Cardiac fibroblast (primary cell): ENCODE measurements around the gene FEM1A.
"Not testable (repeated sequence)": the region's sequence is repeated elsewhere in the genome, so short reads cannot be mapped to it uniquely, and the experiment has no call there.

Experiments
- DNase-seq, 2 donors: peaks; one replicate each; pipeline versions ENCODE4 v3.0.0 to v3.0.0-alpha.2; 2010; ENCODE audit warnings: low read depth in 2 of 2
- H3K4me3 ChIP-seq, 2 donors: replicated peaks in 1 of 2; 1 replicate in 1 of 2; 2 replicates in 1 of 2; pipeline ENCODE4 v1.5.1; 2011; ENCODE audit warnings: low read depth in 2 of 2, low read length in 2 of 2, mild to moderate bottlenecking in 2 of 2, moderate library complexity in 1 of 2
- TF ChIP-seq, protein P1 (sequence below): IDR thresholded peaks from one replicate; pipeline ENCODE4 v1.5.1; 2011; ENCODE audit warnings: low read depth, mild to moderate bottlenecking, low read length, inconsistent platforms

Gene FEM1A

GRCh38 chr19:4816950-4817278, 25.4 kb downstream of the FEM1A start:
- TF ChIP-seq, protein P1, sequence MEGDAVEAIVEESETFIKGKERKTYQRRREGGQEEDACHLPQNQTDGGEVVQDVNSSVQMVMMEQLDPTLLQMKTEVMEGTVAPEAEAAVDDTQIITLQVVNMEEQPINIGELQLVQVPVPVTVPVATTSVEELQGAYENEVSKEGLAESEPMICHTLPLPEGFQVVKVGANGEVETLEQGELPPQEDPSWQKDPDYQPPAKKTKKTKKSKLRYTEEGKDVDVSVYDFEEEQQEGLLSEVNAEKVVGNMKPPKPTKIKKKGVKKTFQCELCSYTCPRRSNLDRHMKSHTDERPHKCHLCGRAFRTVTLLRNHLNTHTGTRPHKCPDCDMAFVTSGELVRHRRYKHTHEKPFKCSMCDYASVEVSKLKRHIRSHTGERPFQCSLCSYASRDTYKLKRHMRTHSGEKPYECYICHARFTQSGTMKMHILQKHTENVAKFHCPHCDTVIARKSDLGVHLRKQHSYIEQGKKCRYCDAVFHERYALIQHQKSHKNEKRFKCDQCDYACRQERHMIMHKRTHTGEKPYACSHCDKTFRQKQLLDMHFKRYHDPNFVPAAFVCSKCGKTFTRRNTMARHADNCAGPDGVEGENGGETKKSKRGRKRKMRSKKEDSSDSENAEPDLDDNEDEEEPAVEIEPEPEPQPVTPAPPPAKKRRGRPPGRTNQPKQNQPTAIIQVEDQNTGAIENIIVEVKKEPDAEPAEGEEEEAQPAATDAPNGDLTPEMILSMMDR = no peak
- H3K4me3 ChIP-seq = no peak overlapping the region
- no peak for DNase-seq

DNA sequence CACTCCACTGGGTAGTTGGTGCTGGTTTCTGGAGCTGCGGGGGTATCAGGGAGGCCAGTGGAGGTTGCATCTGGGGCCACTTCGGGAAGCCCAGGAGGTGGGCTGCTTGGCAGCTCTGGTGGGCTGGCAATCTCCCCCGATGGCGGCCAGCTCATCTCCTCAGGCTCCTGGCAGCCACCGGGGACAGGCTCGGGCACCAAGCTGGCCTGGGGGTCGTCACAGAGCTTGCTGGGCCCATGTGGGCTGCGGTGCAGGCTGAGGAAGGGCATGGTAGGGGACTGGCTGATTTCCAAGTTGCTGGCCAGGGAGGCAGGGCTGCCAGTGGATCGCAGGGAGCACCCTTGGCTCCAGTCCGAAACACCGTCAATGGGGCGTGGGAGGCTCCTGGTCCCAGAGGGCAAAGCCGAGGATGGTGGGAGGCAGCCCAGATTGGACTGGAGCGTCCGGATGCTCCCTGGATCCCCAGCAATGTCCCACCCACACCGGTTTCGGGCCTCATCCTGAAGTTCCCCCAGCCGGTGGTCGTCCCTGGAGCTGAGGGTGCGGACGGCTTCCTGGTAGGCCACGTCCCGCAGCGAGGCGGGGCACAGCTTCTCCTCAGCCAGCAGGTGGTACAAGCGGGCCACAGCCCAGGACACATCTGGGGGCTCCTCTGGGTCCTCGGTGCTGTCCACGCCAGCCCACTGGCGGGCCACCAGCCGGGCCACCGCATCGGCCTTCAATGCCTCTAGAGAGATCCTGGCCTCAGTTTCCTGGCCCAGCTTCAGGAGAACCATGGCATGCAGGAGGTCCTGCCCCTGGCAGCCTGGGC, 26.1 kb downstream of the FEM1A start:
- TF ChIP-seq, protein P1 = no peak
- no peak overlapping the region for H3K4me3 ChIP-seq
- DNase-seq = no peak

GRCh38 chr19:4821265-4821664, 29.7 kb downstream of the FEM1A start:
- TF ChIP-seq, protein P1 = no peak
- no peak overlapping the region for H3K4me3 ChIP-seq
- DNase-seq = no peak

DNA sequence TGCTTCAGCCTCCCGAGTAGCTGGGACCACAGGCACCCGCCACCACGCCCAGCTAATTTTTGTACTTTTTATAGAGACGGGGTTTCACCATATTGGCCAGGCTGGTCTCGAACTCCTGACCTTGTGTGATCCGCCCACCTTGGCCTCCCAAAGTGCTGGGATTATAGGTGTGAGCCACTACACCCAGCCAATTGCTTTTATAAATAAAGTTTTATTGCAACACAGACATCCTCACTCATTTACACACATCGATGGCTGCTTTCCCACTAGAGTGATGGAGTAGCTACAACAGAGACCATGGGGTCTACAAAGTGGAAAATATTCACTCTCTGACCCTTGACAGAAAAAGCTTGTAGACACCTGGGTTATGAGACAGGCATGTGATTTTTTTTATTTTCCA, 30.8 kb downstream of the FEM1A start:
- not testable (repeated sequence) for H3K4me3 ChIP-seq, DNase-seq

DNA sequence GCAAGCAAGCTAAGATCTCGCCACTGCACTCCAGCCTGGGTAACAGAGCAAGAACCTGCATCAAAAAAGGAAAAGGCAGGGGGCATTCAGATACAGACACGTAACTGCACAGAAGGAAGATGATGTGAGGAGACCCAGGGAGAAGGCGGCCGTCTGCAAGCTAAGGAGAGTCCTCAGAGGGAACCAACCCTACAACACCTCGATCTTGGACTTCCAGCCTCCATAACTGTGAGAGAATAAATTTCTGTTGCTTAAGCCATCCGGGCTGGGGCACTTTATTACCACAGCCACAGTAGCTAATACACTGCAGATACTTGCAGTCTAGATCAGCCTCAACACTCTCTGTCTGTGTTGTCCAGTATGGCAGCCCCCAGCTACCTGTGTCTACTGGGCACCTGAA, 32.0 kb downstream of the FEM1A start:
- H3K4me3 ChIP-seq = no peak overlapping the region
- no peak for DNase-seq
- TF ChIP-seq, protein P1 = no peak

- TF ChIP-seq, protein P1 = no peak
- DNase-seq = no peak
- no peak overlapping the region for H3K4me3 ChIP-seq
Measured at GRCh38 chr19:4829001-4829712, 37.6 kb downstream of the FEM1A start.

GRCh38 chr19:4830332-4830731, 38.8 kb downstream of the FEM1A start:
- peak overlapping the region; percentile 83 to 91 for H3K4me3 ChIP-seq
- TF ChIP-seq, protein P1 = no peak
- no peak for DNase-seq
